Endodermal cell (in vitro differentiated cells): ENCODE results near the gene GNB1L. TPM values are rescaled to one million over a fixed set of nuclear protein-coding genes. Genes with fewer than 3 reads are reported as not detected.

Experiments
- DNase-seq: peaks from one replicate; pipeline ENCODE4 v3.0.0-alpha.2; 2017
- H3K27ac ChIP-seq: 2 replicates; pipeline ENCODE4 v1.5.1; 2013; ENCODE audit warnings: mild to moderate bottlenecking, low read depth, low read length, moderate library complexity
- H3K27me3 ChIP-seq: 2 replicates; pipeline ENCODE4 v1.6.1; 2013; ENCODE audit warnings: mild to moderate bottlenecking, low read length, moderate library complexity; ENCODE audit not compliant: insufficient read depth, control insufficient read depth, poor library complexity, severe bottlenecking
- H3K36me3 ChIP-seq: 2 replicates; pipeline ENCODE4 v1.7.0; 2013; ENCODE audit warnings: mild to moderate bottlenecking, low read length, moderate library complexity; ENCODE audit not compliant: control insufficient read depth, insufficient read depth
- H3K4me1 ChIP-seq: one replicate; pipeline ENCODE4 v1.7.0; 2013; ENCODE audit warnings: low read length; ENCODE audit not compliant: control insufficient read depth, insufficient read depth
- H3K4me3 ChIP-seq: 2 replicates; pipeline ENCODE4 v1.5.1; 2013; ENCODE audit warnings: mild to moderate bottlenecking, low read length, moderate library complexity
- H3K9ac ChIP-seq: 2 replicates; pipeline ENCODE4 v1.6.1; 2013; ENCODE audit warnings: mild to moderate bottlenecking, low read length, moderate library complexity; ENCODE audit not compliant: poor library complexity, severe bottlenecking; ENCODE audit errors: extremely low read depth
- H3K9me3 ChIP-seq: 2 replicates; pipeline ENCODE4 v1.6.1; 2013; ENCODE audit warnings: mild to moderate bottlenecking, low read length, moderate library complexity; ENCODE audit not compliant: control insufficient read depth
- H3K27ac Mint-ChIP-seq: 2 replicates; pipeline ENCODE4 v1.8.0; 2020; ENCODE audit warnings: mixed read lengths
- H3K27me3 Mint-ChIP-seq: 2 replicates; pipeline ENCODE4 v1.8.0; 2021; ENCODE audit warnings: mild to moderate bottlenecking, mixed read lengths; ENCODE audit not compliant: insufficient read depth
- H3K36me3 Mint-ChIP-seq: 2 replicates; pipeline ENCODE4 v1.8.0; 2020; ENCODE audit warnings: low read depth, mixed read lengths
- H3K4me1 Mint-ChIP-seq: 2 replicates; pipeline ENCODE4 v1.8.0; 2020; ENCODE audit warnings: mixed read lengths
- H3K4me3 Mint-ChIP-seq: 2 replicates; pipeline ENCODE4 v1.8.0; 2020; ENCODE audit warnings: mild to moderate bottlenecking, moderate library complexity, mixed read lengths
- H3K9me3 Mint-ChIP-seq: 2 replicates; pipeline ENCODE4 v1.8.0; 2020; ENCODE audit warnings: mild to moderate bottlenecking, mixed read lengths
- CTCF ChIP-seq: fragments of 200-600 bp; sonication (generic); conservative IDR thresholded peaks from 2 replicates; pipeline ENCODE4 v1.5.0; 2021; ENCODE audit warnings: antibody characterized with exemption, mild to moderate bottlenecking
- WGBS, 2 experiments: methylation state at CpG; one replicate each; pipeline versions ENCODE4 v1.1.5 to v1.1.7; 2013; ENCODE audit warnings: missing lambda C conversion rate in 2 of 2, mixed read lengths in 1 of 2; ENCODE audit not compliant: insufficient coverage in 1 of 2, insufficient read length in 1 of 2; 5-methylcytosine and 5-hydroxymethylcytosine counted together
- total RNA-seq, 2 donors: library from RNA; stranded (reverse); fragmentation: NEBNext Ultra II Directional in 1 of 2; extraction: Animal tissue kit (Norgen Biotek cat#: 25700) in 1 of 2; gene quantifications; 2 replicates in 1 of 2; 3 replicates in 1 of 2; pipeline ENCODE4 v1.2.1, GENCODE V29; 2021

GNB1L gene
- total RNA-seq, 2 donors from 2014 or later: 9.5 to 12.2 TPM

- H3K9me3 Mint-ChIP-seq: peaks cover 3% of the 10 kb centered on the region
- H3K27ac Mint-ChIP-seq: no peak overlapping the region
- peaks cover 6% of the 10 kb centered on the region for H3K4me1 Mint-ChIP-seq
- H3K4me1 ChIP-seq: peaks cover 7% of the 10 kb centered on the region
- no peak overlapping the region for H3K4me3 ChIP-seq
- H3K4me3 Mint-ChIP-seq: no peak overlapping the region
- peaks cover 10% of the 10 kb centered on the region for H3K9me3 ChIP-seq
- H3K27me3 Mint-ChIP-seq: no peaks in the 10 kb centered on the region
- no peak overlapping the region for H3K9ac ChIP-seq
- no peaks in the 10 kb centered on the region for H3K27me3 ChIP-seq
- peaks cover 12% of the 10 kb centered on the region for H3K36me3 ChIP-seq
- DNase-seq: peak; percentile 58
- WGBS, 2 experiments: 93 to 95% methylated on average over 10 to 18 of the region's 18 CpGs
- TF ChIP-seq CTCF: no peak
- peak overlapping the region; percentile 24 for H3K27ac ChIP-seq
- H3K36me3 Mint-ChIP-seq: peaks cover 9% of the 10 kb centered on the region
Observed at GRCh38 chr22:19844377-19845053, 10.2 kb downstream of the GNB1L start.

GRCh38 chr22:19843857-19844376 lies 10.8 kb downstream of the GNB1L start:
- no peaks in the 10 kb centered on the region for H3K27me3 ChIP-seq
- peaks cover 10% of the 10 kb centered on the region for H3K9me3 ChIP-seq
- no peak overlapping the region for H3K4me3 ChIP-seq
- Mint-ChIP-seq H3K27ac (no peak overlapping the region), H3K9me3 (peaks cover 3% of the 10 kb centered on the region), H3K27me3 (no peaks in the 10 kb centered on the region), H3K4me3 (no peak overlapping the region), H3K4me1 (peaks cover 6% of the 10 kb centered on the region), H3K36me3 (peaks cover 8% of the 10 kb centered on the region)
- H3K36me3 ChIP-seq: peaks cover 10% of the 10 kb centered on the region
- no peak for TF ChIP-seq CTCF
- H3K9ac ChIP-seq: no peak overlapping the region
- no peak overlapping the region for H3K27ac ChIP-seq
- H3K4me1 ChIP-seq: peaks cover 7% of the 10 kb centered on the region
- WGBS, 2 experiments: 93 to 95% methylated on average over 10 to 11 of the region's 11 CpGs
- DNase-seq: no peak

GRCh38 chr22:19843107-19843856 lies 11.4 kb downstream of the GNB1L start:
- DNase-seq: no peak
- peaks cover 10% of the 10 kb centered on the region for H3K9me3 ChIP-seq
- no peak for TF ChIP-seq CTCF
- peaks cover 8% of the 10 kb centered on the region for H3K36me3 Mint-ChIP-seq
- H3K27ac Mint-ChIP-seq: no peak overlapping the region
- H3K27me3 Mint-ChIP-seq: no peaks in the 10 kb centered on the region
- no peaks in the 10 kb centered on the region for H3K27me3 ChIP-seq
- no peak overlapping the region for H3K27ac ChIP-seq
- H3K4me3 ChIP-seq: no peak overlapping the region
- H3K4me3 Mint-ChIP-seq: no peak overlapping the region
- no peak overlapping the region for H3K9ac ChIP-seq
- peaks cover 7% of the 10 kb centered on the region for H3K4me1 ChIP-seq
- H3K9me3 Mint-ChIP-seq: peaks cover 3% of the 10 kb centered on the region
- peaks cover 10% of the 10 kb centered on the region for H3K36me3 ChIP-seq
- 83 to 84% methylated on average over 17 to 27 of the region's 27 CpGs for WGBS, 2 experiments
- H3K4me1 Mint-ChIP-seq: peaks cover 6% of the 10 kb centered on the region
